Hepatocyte (in vitro differentiated cells): Measurements from ENCODE around the gene CTSH.

Experiments used
- CTCF ChIP-seq: fragments of 200-600 bp; sonication (generic); IDR thresholded peaks from 2 replicates; pipeline ENCODE4 v1.5.1; 2016; ENCODE audit warnings: antibody characterized with exemption, mild to moderate bottlenecking; ENCODE audit not compliant: poor library complexity
- EZH2 ChIP-seq: fragments of 200-600 bp; sonication (generic); IDR thresholded peaks from 2 replicates; pipeline ENCODE4 v1.6.1; 2016; ENCODE audit warnings: antibody characterized with exemption, mild to moderate bottlenecking, borderline replicate concordance

- TF ChIP-seq CTCF: no peak
- no peak for TF ChIP-seq EZH2
Observed at GRCh38 chr15:78895471-78895870, 49.4 kb downstream of the CTSH start.
